ENCODE results near the gene ZBTB21. TPM values are rescaled to one million over a fixed set of nuclear protein-coding genes. Genes with fewer than 3 reads are reported as not detected.
A peak's percentile ranks its signal among the peaks of the same experiment; 100 is the strongest.

The ZBTB21 gene
- total and polyA plus RNA-seq, 9 of the 15 experiments (the other 6 are each of a cell fraction or from before 2014, with no cell fraction given) = 2.2 to 15.2 (median 8.7) TPM

GRCh38 chr21:41953249-41953830 is 56.8 kb downstream of the ZBTB21 start (continued):
- peak; percentile 65 for TF ChIP-seq SAP30 (IDR thresholded peaks at IDR 0.05; ENCODE audit: borderline replicate concordance, insufficient read depth, low read depth, low read length, poor library complexity, severe bottlenecking)
- peak; percentile 33 to 46; a peak in 1 of 4 replicates for TF ChIP-seq NONO (IDR thresholded peaks at IDR 0.05; ENCODE audit: low read depth in 2 of 2, low read length in 1 of 2)
- 0 out of 2 replicates have a peak, but pooled peaks have one; percentile 63 for TF ChIP-seq ZC3H4 (CRISPR knock-in tag; IDR thresholded peaks at IDR 0.05; ENCODE audit: borderline replicate concordance)
- TF ChIP-seq GABPB1 (CRISPR knock-in tag; IDR thresholded peaks at IDR 0.05) = peak; percentile 34; the same call in 1 of the 2 replicates
- no peak for TF ChIP-seq CBFB (CRISPR knock-in tag; IDR thresholded peaks at IDR 0.05)
- TF ChIP-seq CHD1 (IDR thresholded peaks at IDR 0.05; ENCODE audit: low read length) = peak; percentile 33
- TF ChIP-seq MAX (CRISPR knock-in tag; IDR thresholded peaks at IDR 0.05) = peak; percentile 17; the same call in 1 of the 2 replicates
- TF ChIP-seq TAF15 (IDR thresholded peaks at IDR 0.05; ENCODE audit: low read depth, low read length) = no peak
- no peak for TF ChIP-seq ZNF589 (CRISPR knock-in tag; IDR thresholded peaks at IDR 0.05; ENCODE audit: low read depth)
- peak in 1 of 2 experiments; percentile 50; a peak in 2 of 4 replicates for TF ChIP-seq UBTF (IDR thresholded peaks at IDR 0.05; ENCODE audit: borderline replicate concordance in 1 of 2, low read depth in 2 of 2, low read length in 2 of 2)
- no peak for TF ChIP-seq RFX7 (CRISPR knock-in tag; IDR thresholded peaks at IDR 0.05)
- no peak for TF ChIP-seq KAT2B (IDR thresholded peaks at IDR 0.05; ENCODE audit: low read depth, low read length)
- TF ChIP-seq NFE2 (IDR thresholded peaks at IDR 0.05; ENCODE audit: low read depth) = no peak
- TF ChIP-seq, protein P1, sequence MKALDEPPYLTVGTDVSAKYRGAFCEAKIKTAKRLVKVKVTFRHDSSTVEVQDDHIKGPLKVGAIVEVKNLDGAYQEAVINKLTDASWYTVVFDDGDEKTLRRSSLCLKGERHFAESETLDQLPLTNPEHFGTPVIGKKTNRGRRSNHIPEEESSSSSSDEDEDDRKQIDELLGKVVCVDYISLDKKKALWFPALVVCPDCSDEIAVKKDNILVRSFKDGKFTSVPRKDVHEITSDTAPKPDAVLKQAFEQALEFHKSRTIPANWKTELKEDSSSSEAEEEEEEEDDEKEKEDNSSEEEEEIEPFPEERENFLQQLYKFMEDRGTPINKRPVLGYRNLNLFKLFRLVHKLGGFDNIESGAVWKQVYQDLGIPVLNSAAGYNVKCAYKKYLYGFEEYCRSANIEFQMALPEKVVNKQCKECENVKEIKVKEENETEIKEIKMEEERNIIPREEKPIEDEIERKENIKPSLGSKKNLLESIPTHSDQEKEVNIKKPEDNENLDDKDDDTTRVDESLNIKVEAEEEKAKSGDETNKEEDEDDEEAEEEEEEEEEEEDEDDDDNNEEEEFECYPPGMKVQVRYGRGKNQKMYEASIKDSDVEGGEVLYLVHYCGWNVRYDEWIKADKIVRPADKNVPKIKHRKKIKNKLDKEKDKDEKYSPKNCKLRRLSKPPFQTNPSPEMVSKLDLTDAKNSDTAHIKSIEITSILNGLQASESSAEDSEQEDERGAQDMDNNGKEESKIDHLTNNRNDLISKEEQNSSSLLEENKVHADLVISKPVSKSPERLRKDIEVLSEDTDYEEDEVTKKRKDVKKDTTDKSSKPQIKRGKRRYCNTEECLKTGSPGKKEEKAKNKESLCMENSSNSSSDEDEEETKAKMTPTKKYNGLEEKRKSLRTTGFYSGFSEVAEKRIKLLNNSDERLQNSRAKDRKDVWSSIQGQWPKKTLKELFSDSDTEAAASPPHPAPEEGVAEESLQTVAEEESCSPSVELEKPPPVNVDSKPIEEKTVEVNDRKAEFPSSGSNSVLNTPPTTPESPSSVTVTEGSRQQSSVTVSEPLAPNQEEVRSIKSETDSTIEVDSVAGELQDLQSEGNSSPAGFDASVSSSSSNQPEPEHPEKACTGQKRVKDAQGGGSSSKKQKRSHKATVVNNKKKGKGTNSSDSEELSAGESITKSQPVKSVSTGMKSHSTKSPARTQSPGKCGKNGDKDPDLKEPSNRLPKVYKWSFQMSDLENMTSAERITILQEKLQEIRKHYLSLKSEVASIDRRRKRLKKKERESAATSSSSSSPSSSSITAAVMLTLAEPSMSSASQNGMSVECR (CRISPR knock-in tag; IDR thresholded peaks at IDR 0.05) = peak; percentile 63
- TF ChIP-seq CBX1 (IDR thresholded peaks at IDR 0.05; ENCODE audit: low read depth) = 0 out of 2 replicates have a peak, but pooled peaks have one; percentile 10
- no peak for TF ChIP-seq BDP1 (IDR thresholded peaks at IDR 0.05; ENCODE audit: insufficient read depth, insufficient read length)
- TF ChIP-seq RB1 (IDR thresholded peaks at IDR 0.05; ENCODE audit: low read depth) = peak; percentile 51; the same call in 1 of the 2 replicates
- TF ChIP-seq SMC3 (conservative IDR thresholded peaks at IDR 0.05; ENCODE audit: insufficient read depth, low read depth, low read length) = no peak

Measured in K562 (cell line).